GM18502 (cell line): ENCODE data around the gene SLC25A26.
"Not testable (repeated sequence)": the region's sequence is repeated elsewhere in the genome, so short reads cannot be mapped to it uniquely, and the experiment has no call there.

Experiments
- ATAC-seq: cut with Tn5 transposase; IDR thresholded peaks from one replicate; pipeline ENCODE4 v1.9.1; 2021; ENCODE audit warnings: mild to moderate bottlenecking; ENCODE audit not compliant: unreplicated experiment, poor library complexity

The SLC25A26 gene

GRCh38 chr3:66267031-66267430, 46.2 kb downstream of the SLC25A26 start:
- no peak for ATAC-seq

GRCh38 chr3:66267906-66268305, 47.1 kb downstream of the SLC25A26 start:
- ATAC-seq: no peak

DNA sequence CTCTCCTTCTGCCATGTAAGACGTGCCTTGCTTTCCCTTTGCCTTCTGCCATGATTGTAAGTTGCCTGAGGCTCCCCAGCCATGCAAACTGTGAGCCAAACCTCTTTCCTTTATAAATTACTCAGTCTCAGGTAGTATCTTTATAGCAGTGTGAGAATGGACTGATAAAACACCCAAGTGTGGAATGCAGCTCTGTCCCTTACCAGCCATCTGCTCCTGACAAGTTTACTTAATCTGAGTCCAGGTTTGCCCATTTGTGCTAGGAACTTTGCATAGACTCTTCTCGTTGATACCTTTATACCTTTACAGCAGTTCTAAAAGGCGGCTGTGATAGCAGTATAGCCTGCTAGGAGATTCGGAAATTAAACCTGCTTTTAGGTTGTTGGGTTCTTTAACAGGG, 48.1 kb downstream of the SLC25A26 start:
- no peak for ATAC-seq

DNA sequence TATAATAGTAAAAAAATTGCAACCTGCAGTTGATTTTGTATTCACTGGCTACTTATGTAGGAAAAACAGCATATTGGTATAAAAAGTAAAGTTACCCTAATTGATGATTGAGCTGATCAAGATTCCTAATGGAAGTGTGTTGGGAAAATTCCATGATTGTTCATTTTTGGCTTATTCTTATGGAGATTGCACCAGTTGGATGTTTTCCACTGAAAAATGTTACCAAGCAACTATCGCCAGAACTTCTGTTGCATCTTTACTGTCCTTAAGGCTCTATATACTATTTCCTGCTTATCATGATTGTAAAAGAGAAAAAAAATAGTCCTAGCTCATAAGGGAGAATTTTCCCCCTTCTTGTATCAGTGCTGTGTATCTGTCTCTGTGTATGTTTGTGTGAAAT, 48.6 kb downstream of the SLC25A26 start:
- ATAC-seq: no peak

GRCh38 chr3:66270288-66270687, 49.5 kb downstream of the SLC25A26 start:
- ATAC-seq: no peak

GRCh38 chr3:66270701-66271100, 49.9 kb downstream of the SLC25A26 start:
- no peak for ATAC-seq

- ATAC-seq: no peak
Observed at GRCh38 chr3:66271231-66271630, 50.4 kb downstream of the SLC25A26 start.

DNA sequence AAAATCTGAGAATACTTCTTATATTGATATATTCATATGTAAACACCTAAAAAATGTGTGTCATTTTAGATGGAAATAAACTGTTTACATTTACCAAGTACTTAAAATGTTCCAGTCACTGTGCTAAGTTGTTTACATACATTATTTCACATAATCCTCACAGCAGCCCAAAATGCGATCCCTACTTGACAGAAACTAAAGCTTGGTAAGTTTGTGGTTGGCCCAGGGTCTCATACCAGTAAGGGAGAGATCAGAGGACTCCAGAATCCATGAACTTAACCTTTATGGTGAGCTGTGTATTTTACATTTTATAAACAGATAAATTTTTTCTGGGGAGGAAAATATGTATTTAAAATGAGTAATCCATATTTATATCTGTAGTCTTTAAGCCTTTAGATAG, 51.2 kb downstream of the SLC25A26 start:
- ATAC-seq: no peak

DNA sequence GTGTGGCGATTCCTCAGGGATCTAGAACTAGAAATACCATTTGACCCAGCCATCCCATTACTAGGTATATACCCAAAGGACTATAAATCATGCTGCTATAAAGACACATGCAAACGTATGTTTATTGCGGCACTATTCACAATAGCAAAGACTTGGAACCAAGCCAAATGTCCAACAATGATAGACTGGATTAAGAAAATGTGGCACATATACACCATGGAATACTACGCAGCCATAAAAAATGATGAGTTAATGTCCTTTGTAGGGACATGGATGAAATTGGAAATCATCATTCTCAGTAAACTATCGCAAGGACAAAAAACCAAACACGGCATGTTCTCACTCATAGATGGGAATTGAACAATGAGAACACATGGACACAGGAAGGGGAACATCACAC, 54.0 kb downstream of the SLC25A26 start:
- not testable (repeated sequence) for ATAC-seq

DNA sequence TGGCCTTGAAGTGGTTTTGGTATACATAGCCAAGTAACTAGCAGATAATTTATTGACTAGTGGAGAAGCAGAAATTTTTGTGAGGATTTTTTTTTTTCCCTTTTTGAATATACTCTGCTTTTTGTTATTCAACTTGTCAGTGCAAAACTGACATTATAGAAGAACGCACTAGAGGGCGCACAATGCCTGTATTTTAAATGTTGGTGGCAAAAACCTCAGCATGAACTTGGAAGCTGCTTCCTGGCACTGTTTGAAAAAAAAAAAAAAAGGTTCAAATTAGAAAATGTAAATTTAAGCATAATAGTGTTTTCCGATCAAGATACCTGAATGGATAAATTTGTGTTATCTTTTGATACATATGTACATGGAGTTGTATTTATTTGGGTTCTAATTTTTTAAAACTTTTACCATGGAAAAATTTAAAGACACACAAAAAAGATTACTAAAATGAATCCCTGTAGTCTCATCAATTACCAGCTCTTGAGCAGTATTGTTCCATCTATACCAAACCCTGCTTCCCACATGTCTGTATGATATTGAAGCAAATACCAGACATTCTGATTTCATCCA, 56.0 kb downstream of the SLC25A26 start:
- peak; percentile 48 for ATAC-seq

DNA sequence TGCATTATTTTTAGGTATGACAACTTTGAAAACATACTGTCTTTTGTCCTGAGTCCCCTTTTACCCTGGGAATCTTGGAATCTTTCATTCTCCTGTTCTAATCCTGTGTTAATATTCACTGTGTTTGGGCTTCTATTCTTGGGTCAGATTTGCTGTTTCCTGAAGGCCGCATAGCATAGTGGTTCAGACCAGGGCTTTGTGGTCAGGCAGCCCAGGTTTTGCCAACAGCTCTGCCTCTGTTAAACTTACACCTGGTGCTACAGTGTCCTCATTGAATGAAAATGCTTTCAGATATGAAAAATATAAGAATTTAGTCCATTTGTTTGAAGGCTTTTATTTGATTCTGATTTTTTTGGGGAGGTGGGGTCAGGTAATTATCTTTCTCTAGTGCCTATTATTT, 58.4 kb downstream of the SLC25A26 start:
- no peak for ATAC-seq

DNA sequence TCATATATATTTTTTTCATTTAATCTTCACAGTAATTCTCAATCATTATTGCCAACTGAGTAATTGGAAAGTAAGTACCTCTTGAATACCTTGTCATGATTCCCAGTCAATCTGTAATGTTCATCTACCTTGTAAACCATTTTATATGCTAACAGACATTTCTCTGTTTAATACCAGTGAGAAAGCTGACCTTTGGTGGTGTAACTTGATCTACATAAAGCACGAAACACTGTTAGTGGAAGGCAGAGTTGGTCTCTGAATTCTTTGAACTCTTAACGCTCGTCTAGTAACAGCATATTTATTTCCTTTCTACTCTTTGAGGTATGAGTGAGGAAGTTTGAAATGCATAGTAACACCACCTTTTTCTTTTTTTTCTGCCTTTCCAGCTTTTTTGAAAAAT, 59.5 kb downstream of the SLC25A26 start:
- ATAC-seq: no peak

- ATAC-seq: not testable (repeated sequence)
Observed at GRCh38 chr3:66291922-66292321, 71.1 kb downstream of the SLC25A26 start.

DNA sequence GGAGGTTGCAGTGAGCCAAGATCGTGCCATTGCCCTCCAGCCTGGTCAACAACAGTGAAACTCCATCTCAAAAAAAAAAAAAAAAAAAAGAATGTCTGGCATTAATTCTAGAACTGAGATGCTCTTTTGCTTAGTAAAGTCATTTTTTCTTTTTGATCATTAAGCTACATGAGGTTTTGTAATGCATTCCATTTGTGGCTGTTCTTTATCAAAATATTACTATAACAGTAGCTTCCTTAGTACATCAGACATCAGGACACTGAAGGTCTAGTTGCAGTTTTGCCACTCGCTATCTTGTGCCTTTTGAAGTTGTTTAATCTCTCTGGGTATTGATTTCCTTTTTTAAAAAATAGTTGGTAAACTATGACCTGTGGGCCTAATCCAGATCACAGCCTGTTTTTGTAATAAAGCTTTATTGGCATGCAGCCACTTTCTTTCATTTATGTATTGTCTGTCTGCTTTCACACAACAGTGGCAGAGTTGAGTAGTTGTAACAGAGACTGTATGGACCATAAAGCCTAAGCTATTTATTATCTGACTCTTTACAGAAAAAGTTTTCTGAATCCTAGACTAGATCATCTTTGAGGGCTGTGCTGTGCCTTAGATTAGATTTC, 76.6 kb downstream of the SLC25A26 start:
- ATAC-seq: no peak

DNA sequence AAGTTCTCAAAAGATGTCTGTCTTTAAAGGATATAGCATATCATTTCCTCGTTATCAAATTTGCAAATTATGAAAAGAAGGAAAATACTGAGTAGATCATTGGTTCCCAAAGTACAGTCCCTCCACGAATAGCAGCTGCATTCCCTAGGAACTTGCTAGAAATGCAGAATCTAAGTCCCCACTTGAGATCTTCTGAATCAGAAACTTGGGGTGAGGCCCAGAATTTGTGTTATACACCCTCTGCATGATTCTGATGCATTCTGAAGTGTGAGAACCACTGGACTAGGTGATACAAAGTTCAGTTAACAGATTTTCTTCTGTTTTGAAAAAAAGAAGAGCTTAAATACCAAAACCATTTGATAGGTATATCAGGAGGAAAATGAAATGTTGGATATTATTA, 77.1 kb downstream of the SLC25A26 start:
- ATAC-seq: no peak

GRCh38 chr3:66298591-66298990, 77.8 kb downstream of the SLC25A26 start:
- ATAC-seq: no peak

DNA sequence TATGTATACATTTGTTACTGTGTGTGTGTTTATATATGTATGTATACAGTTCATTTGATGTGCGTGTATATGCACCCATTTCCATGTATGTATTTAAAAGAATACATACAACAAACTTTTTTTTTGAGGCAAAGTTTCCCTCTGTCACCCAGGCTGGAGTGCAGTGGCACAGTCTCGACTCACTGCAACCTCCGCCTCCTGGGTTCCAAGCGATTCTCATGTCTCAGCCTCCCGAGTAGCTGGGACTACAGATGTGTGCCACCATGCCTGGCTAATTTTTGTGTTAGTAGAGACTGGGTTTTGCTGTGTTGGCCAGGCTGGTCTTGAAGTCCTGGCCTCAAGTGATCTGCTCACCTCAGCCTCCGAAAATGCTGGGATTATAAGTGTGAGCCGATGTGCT, 78.3 kb downstream of the SLC25A26 start:
- not testable (repeated sequence) for ATAC-seq

- ATAC-seq: no peak
Observed at GRCh38 chr3:66299891-66300290, 79.1 kb downstream of the SLC25A26 start.

- peak; percentile 84 for ATAC-seq
Observed at GRCh38 chr3:66302288-66302687, 81.5 kb downstream of the SLC25A26 start.

- no peak for ATAC-seq
Observed at GRCh38 chr3:66303491-66303901, 82.7 kb downstream of the SLC25A26 start.

DNA sequence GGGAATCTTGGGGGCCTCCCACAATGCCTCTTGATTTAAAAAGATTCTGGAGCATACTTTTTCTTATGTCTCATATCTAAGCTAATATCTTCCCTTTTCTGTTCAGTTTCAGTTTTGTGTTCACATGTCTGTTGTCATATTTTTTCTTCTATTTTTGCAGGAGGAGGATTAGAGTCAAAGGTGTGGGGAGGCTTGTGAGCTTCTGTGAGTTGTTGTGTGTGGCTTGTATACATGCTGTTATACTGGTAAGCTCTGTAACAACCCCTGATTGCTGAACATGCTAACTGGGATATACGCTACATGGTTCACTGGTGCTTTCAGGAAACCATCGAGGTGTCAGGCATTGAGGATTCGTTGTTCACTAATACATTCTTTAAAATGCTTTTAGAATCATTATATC, 83.5 kb downstream of the SLC25A26 start:
- peak; percentile 35 for ATAC-seq

- not testable (repeated sequence) for ATAC-seq
Observed at GRCh38 chr3:66306086-66306485, 85.3 kb downstream of the SLC25A26 start.
